Activated CD4-positive, alpha-beta T cell treated with anti-CD3 and anti-CD28 coated beads, Interleukin-2, amount 50 U/mL, for 1 hour (primary cell): ENCODE data around the gene ING5.
A peak's percentile ranks its signal among the peaks of the same experiment; 100 is the strongest.

Experiments
- DNase-seq: peaks from one replicate; pipeline ENCODE4 v3.0.0-alpha.2; 2020

ING5 gene

GRCh38 chr2:241720099-241720498 lies 18.3 kb downstream of the ING5 start:
- DNase-seq = no peak

- DNase-seq = no peak
Measured at GRCh38 chr2:241720560-241720959, 18.7 kb downstream of the ING5 start.

GRCh38 chr2:241721852-241722251 lies 20.0 kb downstream of the ING5 start:
- no peak for DNase-seq

- DNase-seq = no peak
Measured at GRCh38 chr2:241722896-241723454, 21.1 kb downstream of the ING5 start.

- peak; percentile 18 for DNase-seq
Measured at GRCh38 chr2:241724259-241724974, 22.6 kb downstream of the ING5 start.

GRCh38 chr2:241724975-241725870 lies 23.4 kb downstream of the ING5 start:
- DNase-seq = no peak

GRCh38 chr2:241726459-241726858 lies 24.6 kb downstream of the ING5 start:
- no peak for DNase-seq

GRCh38 chr2:241728000-241728399 lies 26.2 kb downstream of the ING5 start:
- DNase-seq = no peak

- DNase-seq = no peak
Measured at GRCh38 chr2:241728627-241729026, 26.8 kb downstream of the ING5 start.

GRCh38 chr2:241729868-241730267 lies 28.0 kb downstream of the ING5 start:
- DNase-seq = no peak

- no peak for DNase-seq
Measured at GRCh38 chr2:241730671-241731293, 28.9 kb downstream of the ING5 start.

GRCh38 chr2:241732513-241733186 lies 30.8 kb downstream of the ING5 start:
- peak; percentile 57 for DNase-seq

GRCh38 chr2:241733391-241734207 lies 31.8 kb downstream of the ING5 start:
- peak; percentile 10 for DNase-seq

GRCh38 chr2:241734208-241734466 lies 32.3 kb downstream of the ING5 start:
- DNase-seq = no peak

GRCh38 chr2:241734467-241735208 lies 32.8 kb downstream of the ING5 start, which contains the start of gene D2HGDH:
Gene D2HGDH, plus strand, starts transcription at chr2:241734630. Its CDS starts 595 bp downstream, at chr2:241735225.
- DNase-seq = peak; percentile 94

- DNase-seq = no peak
Measured at GRCh38 chr2:241736111-241736510, 34.3 kb downstream of the ING5 start.

GRCh38 chr2:241738040-241738686 lies 36.3 kb downstream of the ING5 start:
- no peak for DNase-seq

- DNase-seq = no peak
Measured at GRCh38 chr2:241739177-241739576, 37.3 kb downstream of the ING5 start.

- peak; percentile 22 for DNase-seq
Measured at GRCh38 chr2:241739651-241740050, 37.8 kb downstream of the ING5 start.

GRCh38 chr2:241741016-241741415 lies 39.2 kb downstream of the ING5 start:
- peak; percentile 39 for DNase-seq
